Measurements from ENCODE around the gene CACNB2.

GRCh38 chr10:18223898-18224297, 83.7 kb downstream of the CACNB2 start:
- TF ChIP-seq CTCF (conservative IDR thresholded peaks at IDR 0.05; ENCODE audit: low read depth, low read length) (no peak), EZH2 (IDR thresholded peaks at IDR 0.05; ENCODE audit: borderline replicate concordance, low read depth, low read length, poor library complexity, severe bottlenecking) (no peak)
